PC-3 (cell line): ENCODE measurements around the gene SOX21. TPM values are rescaled to one million over a fixed set of nuclear protein-coding genes. Genes with fewer than 3 reads are reported as not detected.
A peak's percentile ranks its signal among the peaks of the same experiment; 100 is the strongest.

Experiments
- ATAC-seq: fragments of 200-7000 bp; cut with Tn5 transposase; 2 replicates; pipeline ENCODE4 v1.9.1; 2020; ENCODE audit warnings: mild to moderate bottlenecking, moderate library complexity
- BruUV-seq: library from RNA; stranded (reverse); fragments of 400-500 nt; replicated peaks from 2 replicates; lab custom pipeline; 2021; lab: Mats Ljungman, UMichigan
- CTCF ChIA-PET: fragments of 300-600 bp; sonication (Branson Sonifier 250); formaldehyde crosslinking; loops from one replicate; lab custom pipeline; 2022; ENCODE audit warnings: antibody characterized with exemption; lab: Charles Lee
- POLR2A ChIA-PET: fragments of 300-600 bp; sonication (Branson Sonifier 250); formaldehyde crosslinking; loops from one replicate; lab custom pipeline; 2022; ENCODE audit warnings: antibody characterized with exemption; ENCODE audit not compliant: unreplicated experiment; lab: Charles Lee
- DNase-seq: peaks from one replicate; pipeline ENCODE4 v3.0.0-alpha.2; 2015
- H2AFZ ChIP-seq: fragments of 300-600 bp; sonication (generic); 2 replicates; pipeline ENCODE4 v1.6.0; 2016; ENCODE audit warnings: antibody characterized with exemption, low read length
- H3F3A ChIP-seq: fragments of 300-600 bp; sonication (generic); one replicate; pipeline ENCODE4 v1.6.0; 2017; ENCODE audit warnings: antibody characterized with exemption, low read length, control low read depth, mild to moderate bottlenecking; ENCODE audit not compliant: unreplicated experiment
- H3K27ac ChIP-seq: fragments of 300-600 bp; sonication (generic); 2 replicates; pipeline ENCODE4 v1.5.1; 2016; ENCODE audit warnings: mild to moderate bottlenecking, low read length
- H3K27me3 ChIP-seq: fragments of 300-600 bp; sonication (generic); 2 replicates; pipeline ENCODE4 v1.6.1; 2016; ENCODE audit warnings: low read length, mixed read lengths
- H3K36me3 ChIP-seq: fragments of 300-600 bp; sonication (generic); 2 replicates; pipeline ENCODE4 v1.6.1; 2016; ENCODE audit warnings: low read depth, mixed run types, low read length, mixed read lengths
- H3K4me1 ChIP-seq: fragments of 300-600 bp; sonication (generic); 2 replicates; pipeline ENCODE4 v1.5.1; 2016; ENCODE audit warnings: low read length; ENCODE audit not compliant: insufficient read depth
- H3K4me2 ChIP-seq: fragments of 300-600 bp; sonication (generic); 2 replicates; pipeline ENCODE4 v1.6.0; 2016; ENCODE audit warnings: low read length
- H3K4me3 ChIP-seq: fragments of 300-600 bp; sonication (generic); 2 replicates; pipeline ENCODE4 v1.5.1; 2016; ENCODE audit warnings: mild to moderate bottlenecking, low read length, mixed read lengths
- H3K79me2 ChIP-seq: fragments of 300-600 bp; sonication (generic); 2 replicates; pipeline ENCODE4 v1.6.1; 2017; ENCODE audit warnings: low read length, mixed read lengths
- H3K9ac ChIP-seq: fragments of 300-600 bp; sonication (generic); 2 replicates; pipeline ENCODE4 v1.6.0; 2016; ENCODE audit warnings: mild to moderate bottlenecking, low read length
- H3K9me2 ChIP-seq: fragments of 300-600 bp; sonication (generic); replicated peaks from 2 replicates; pipeline ENCODE4 v1.6.1; 2016; ENCODE audit warnings: mixed run types, low read length, mixed read lengths
- H3K9me3 ChIP-seq: fragments of 300-600 bp; sonication (generic); 2 replicates; pipeline ENCODE4 v1.6.1; 2016; ENCODE audit warnings: low read length, mixed read lengths
- H4K20me1 ChIP-seq: fragments of 300-600 bp; sonication (generic); 2 replicates; pipeline ENCODE4 v1.6.1; 2016; ENCODE audit warnings: low read length, mixed read lengths
- CTCF ChIP-seq: fragments of 300-600 bp; sonication (generic); conservative IDR thresholded peaks from 2 replicates; pipeline ENCODE4 v1.5.1; 2017; ENCODE audit warnings: antibody characterized with exemption, low read depth, mild to moderate bottlenecking, low read length
- EZH2 ChIP-seq: fragments of 300-600 bp; sonication (generic); IDR thresholded peaks from one replicate; pipeline ENCODE4 v1.6.1; 2017; ENCODE audit warnings: antibody characterized with exemption, mild to moderate bottlenecking, low read length; ENCODE audit not compliant: unreplicated experiment
- EZH2phosphoT487 ChIP-seq: fragments of 300-600 bp; sonication (generic); IDR thresholded peaks from 2 replicates; pipeline ENCODE4 v1.6.1; 2018; ENCODE audit warnings: mild to moderate bottlenecking, antibody characterized with exemption, low read length, borderline replicate concordance
- intact Hi-C: fragments of 100-400 bp; cut with micrococcal nuclease; formaldehyde crosslinking; loops from 2 replicates; pipeline ENCODE4 v1.9.0; 2023
- total RNA-seq: library from RNA; depleted of rRNA; stranded (reverse); fragments of >200 nt; gene quantifications from 2 replicates; pipeline ENCODE4 v1.2.3, GENCODE V29; 2014

Gene SOX21
- total RNA-seq, 1 experiment from 2014 or later = 14.4 TPM

- H3K27me3 ChIP-seq = no peaks in the 10 kb centered on the region
- no peaks in the 10 kb centered on the region for H3K9me3 ChIP-seq
Measured at GRCh38 chr13:94708031-94708859, 4.1 kb downstream of the SOX21 start.

GRCh38 chr13:94707400-94708021, 4.8 kb downstream of the SOX21 start:
- TF ChIP-seq CTCF (no peak), EZH2phosphoT487 (no peak), EZH2 (no peak)
- H4K20me1 ChIP-seq = peaks cover 6% of the 10 kb centered on the region; the same call in 1 of the 2 replicates
- no peaks in the 10 kb centered on the region for H3K9me2 ChIP-seq
- peak overlapping the region; percentile 88 for H3K4me2 ChIP-seq
- ATAC-seq (no peak), DNase-seq (no peak)
- H3K36me3 ChIP-seq = no peaks in the 10 kb centered on the region
- H3K4me3 ChIP-seq = no peak overlapping the region
- no peak overlapping the region for H2AFZ ChIP-seq
- H3K27me3 ChIP-seq = no peaks in the 10 kb centered on the region
- ChIA-PET POLR2A (interaction anchor here (0.6 kb wide), 1 partner anchor 451 kb away, joined by 3 read pairs; no protein-coding TSS in a partner anchor), CTCF (no interaction called here)
- H3K9ac ChIP-seq = no peak overlapping the region
- peaks cover 48% of the 10 kb centered on the region for H3K79me2 ChIP-seq
- H3K27ac ChIP-seq = no peak overlapping the region
- no peaks in the 10 kb centered on the region for H3K9me3 ChIP-seq
- intact Hi-C loops = no loop called here
- H3K4me1 ChIP-seq = no peaks in the 10 kb centered on the region
- BruUV-seq = no TSS peak
- no peaks in the 10 kb centered on the region for H3F3A ChIP-seq

More at GRCh38 chr13:94708031-94708859, 4.1 kb downstream of the SOX21 start:
- Histone ChIP-seq H4K20me1 (peaks cover 6% of the 10 kb centered on the region; the same call in 1 of the 2 replicates), H3K27ac (no peak overlapping the region), H3K4me3 (peak overlapping the region; percentile 98), H3K9ac (peak overlapping the region; percentile 91; the same call in 1 of the 2 replicates), H3F3A (no peaks in the 10 kb centered on the region), H3K4me2 (peak overlapping the region; percentile 88), H3K4me1 (no peaks in the 10 kb centered on the region), H3K9me2 (no peaks in the 10 kb centered on the region), H3K36me3 (no peaks in the 10 kb centered on the region), H2AFZ (peak overlapping the region; percentile 33; the same call in 1 of the 2 replicates), H3K79me2 (peaks cover 55% of the 10 kb centered on the region)
- ATAC-seq = no peak
- ChIA-PET POLR2A (no interaction called here), CTCF (interaction anchor here (0.5 kb wide), 1 partner anchor 448 kb away, joined by 3 read pairs; no protein-coding TSS in a partner anchor)
- DNase-seq = no peak
- intact Hi-C loops = no loop called here
- TF ChIP-seq CTCF = no peak
- TF ChIP-seq EZH2phosphoT487 = no peak
- TF ChIP-seq EZH2 = no peak
- no TSS peak for BruUV-seq
